GM18511 (cell line): ENCODE data around the gene ASTN2.

Source experiments
- ATAC-seq: cut with Tn5 transposase; IDR thresholded peaks from one replicate; pipeline ENCODE4 v1.9.1; 2021; ENCODE audit warnings: mild to moderate bottlenecking, moderate library complexity; ENCODE audit not compliant: unreplicated experiment

The ASTN2 gene

GRCh38 chr9:116555119-116555518 is 859.7 kb downstream of the ASTN2 start:
- ATAC-seq, result no peak

GRCh38 chr9:116550696-116551436 is 864.0 kb downstream of the ASTN2 start:
- ATAC-seq, result no peak

- peak; percentile 52 for ATAC-seq
Measured at GRCh38 chr9:116549786-116550660, 864.8 kb downstream of the ASTN2 start.

GRCh38 chr9:116549061-116549664 is 865.7 kb downstream of the ASTN2 start:
- no peak for ATAC-seq

- ATAC-seq, result no peak
Measured at GRCh38 chr9:116547729-116548426, 867.0 kb downstream of the ASTN2 start.

- ATAC-seq, result no peak
Measured at GRCh38 chr9:116546711-116547581, 867.9 kb downstream of the ASTN2 start.

GRCh38 chr9:116544896-116545295 is 870.0 kb downstream of the ASTN2 start:
- ATAC-seq, result no peak

GRCh38 chr9:116543731-116544400 is 871.0 kb downstream of the ASTN2 start:
- ATAC-seq, result no peak

GRCh38 chr9:116541402-116541801 is 873.5 kb downstream of the ASTN2 start:
- ATAC-seq, result no peak

GRCh38 chr9:116539549-116539948 is 875.3 kb downstream of the ASTN2 start:
- no peak for ATAC-seq

- no peak for ATAC-seq
Measured at GRCh38 chr9:116525611-116526010, 889.2 kb downstream of the ASTN2 start.

- no peak for ATAC-seq
Measured at GRCh38 chr9:116524778-116525470, 889.9 kb downstream of the ASTN2 start.

GRCh38 chr9:116520218-116520617 is 894.6 kb downstream of the ASTN2 start:
- ATAC-seq, result no peak

GRCh38 chr9:116516456-116516855 is 898.4 kb downstream of the ASTN2 start:
- no peak for ATAC-seq

- no peak for ATAC-seq
Measured at GRCh38 chr9:116515541-116515940, 899.3 kb downstream of the ASTN2 start.

- ATAC-seq, result no peak
Measured at GRCh38 chr9:116506685-116507084, 908.2 kb downstream of the ASTN2 start.

- peak; percentile 98 for ATAC-seq
Measured at GRCh38 chr9:116504893-116505480, 909.9 kb downstream of the ASTN2 start.

GRCh38 chr9:116504081-116504480 is 910.8 kb downstream of the ASTN2 start:
- ATAC-seq, result no peak

- ATAC-seq, result no peak
Measured at GRCh38 chr9:116502746-116503145, 912.1 kb downstream of the ASTN2 start.
